Breast epithelium (tissue), 3 donors: Measurements from ENCODE around the gene C2orf76.

Source experiments
- POLR2AphosphoS5 ChIP-seq, 3 donors: sonication (generic); formaldehyde crosslinking; IDR thresholded peaks; one replicate each; pipeline ENCODE4 v1.6.1; 2017; ENCODE audit warnings: antibody characterized with exemption in 3 of 3
- TF ChIP-seq, protein P1 (sequence below), 3 donors: fragments of 450-650 bp; IDR thresholded peaks; one replicate each; pipeline ENCODE4 v1.5.1; 2016 to 2017; ENCODE audit warnings: antibody characterized with exemption in 3 of 3, mild to moderate bottlenecking in 3 of 3, moderate library complexity in 3 of 3

DNA sequence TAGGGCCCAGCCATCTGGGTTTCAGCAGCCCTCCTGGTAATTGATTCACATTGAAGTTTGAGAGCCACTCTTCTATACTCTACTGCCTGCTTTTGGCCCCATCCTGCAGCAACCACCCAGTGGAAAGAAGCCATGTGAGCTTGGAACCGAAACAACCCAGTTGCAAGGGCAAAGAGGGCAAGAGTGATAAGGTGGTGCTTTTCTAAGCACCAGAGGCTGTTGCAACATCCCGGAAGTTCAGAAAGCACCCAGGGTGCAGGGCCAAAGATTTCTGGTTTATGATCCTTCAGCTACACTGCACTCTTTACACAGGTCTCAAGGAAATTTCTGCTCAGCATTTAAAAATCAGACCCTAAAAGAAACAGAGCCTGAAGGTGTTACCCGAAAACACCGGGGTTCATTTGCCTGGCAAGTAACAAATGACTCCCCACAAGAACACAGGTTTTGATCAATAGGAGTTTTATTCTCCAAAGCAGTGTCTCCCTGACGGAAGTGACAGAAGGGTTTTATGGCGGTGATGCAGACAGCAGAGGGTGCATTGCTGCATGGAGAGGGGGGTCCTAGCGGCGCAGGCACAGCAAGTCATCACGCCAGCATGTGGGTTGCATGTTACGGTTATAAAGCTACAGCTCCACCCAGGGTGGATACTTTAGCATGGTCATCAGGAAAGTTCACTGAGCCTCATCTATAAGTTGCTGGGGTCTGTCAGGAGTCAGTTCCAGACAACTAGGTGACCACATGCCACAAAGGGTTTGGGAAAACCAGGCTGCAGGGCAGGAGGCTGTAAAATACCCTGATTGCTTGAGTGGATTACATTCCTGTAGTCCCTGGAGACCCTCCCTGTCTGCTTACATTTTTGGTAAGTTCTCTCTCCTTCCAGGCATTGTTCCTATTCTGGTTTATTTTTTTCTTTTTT, 36.3 kb upstream of the C2orf76 start:
- TF ChIP-seq, protein P1, sequence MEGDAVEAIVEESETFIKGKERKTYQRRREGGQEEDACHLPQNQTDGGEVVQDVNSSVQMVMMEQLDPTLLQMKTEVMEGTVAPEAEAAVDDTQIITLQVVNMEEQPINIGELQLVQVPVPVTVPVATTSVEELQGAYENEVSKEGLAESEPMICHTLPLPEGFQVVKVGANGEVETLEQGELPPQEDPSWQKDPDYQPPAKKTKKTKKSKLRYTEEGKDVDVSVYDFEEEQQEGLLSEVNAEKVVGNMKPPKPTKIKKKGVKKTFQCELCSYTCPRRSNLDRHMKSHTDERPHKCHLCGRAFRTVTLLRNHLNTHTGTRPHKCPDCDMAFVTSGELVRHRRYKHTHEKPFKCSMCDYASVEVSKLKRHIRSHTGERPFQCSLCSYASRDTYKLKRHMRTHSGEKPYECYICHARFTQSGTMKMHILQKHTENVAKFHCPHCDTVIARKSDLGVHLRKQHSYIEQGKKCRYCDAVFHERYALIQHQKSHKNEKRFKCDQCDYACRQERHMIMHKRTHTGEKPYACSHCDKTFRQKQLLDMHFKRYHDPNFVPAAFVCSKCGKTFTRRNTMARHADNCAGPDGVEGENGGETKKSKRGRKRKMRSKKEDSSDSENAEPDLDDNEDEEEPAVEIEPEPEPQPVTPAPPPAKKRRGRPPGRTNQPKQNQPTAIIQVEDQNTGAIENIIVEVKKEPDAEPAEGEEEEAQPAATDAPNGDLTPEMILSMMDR (IDR thresholded peaks at IDR 0.05), result no peak
- no peak for TF ChIP-seq POLR2AphosphoS5 (IDR thresholded peaks at IDR 0.05)
